ENCODE measurements around the gene MINDY1. TPM values are rescaled to one million over a fixed set of nuclear protein-coding genes. Genes with fewer than 3 reads are reported as not detected.

The MINDY1 gene
- total and polyA plus RNA-seq, 11 donors: 18.5 to 98.4 (median 54.0) TPM

GRCh38 chr1:150992626-150993025 is 14.1 kb downstream of the MINDY1 start:
- Histone ChIP-seq H3K27me3 (no peaks in the 10 kb centered on the region), H3K27ac (no peak overlapping the region), H3K9me3 (no peaks in the 10 kb centered on the region), H3K4me1 (peaks cover 0 to 14% (median 8%) of the 10 kb centered on the region in 12 donors), H3K36me3 (peaks cover 0 to 17% (median 11%) of the 10 kb centered on the region in 9 donors), H3K4me3 (no peak overlapping the region)
- intact Hi-C loops (cut with DNase I): no loop called here
- DNase-seq: no peak
- TF ChIP-seq CTCF (IDR thresholded peaks at IDR 0.05) (no peak), POLR2A (IDR thresholded peaks at IDR 0.05) (no peak)
- 64 to 75% (median 72%) methylated on average over 4 of the region's 4 CpGs for WGBS, 4 donors
- ATAC-seq: no peak

- Histone ChIP-seq H3K4me1 (no peaks in the 10 kb centered on the region), H3K36me3 (no peaks in the 10 kb centered on the region), H3K9me3 (no peaks in the 10 kb centered on the region), H3K27me3 (no peaks in the 10 kb centered on the region), H3K27ac (no peak overlapping the region), H3K4me3 (no peak overlapping the region)
- WGBS, 4 donors: 83 to 95% (median 88%) methylated on average over 7 of the region's 7 CpGs
- DNase-seq (no peak), ATAC-seq (no peak)
- TF ChIP-seq CTCF (IDR thresholded peaks at IDR 0.05) (no peak), POLR2A (IDR thresholded peaks at IDR 0.05) (no peak)
- intact Hi-C loops (cut with DNase I): loop anchor here in 1 of 10 donors (2.0 kb wide), 1 partner anchor 21 kb away; no protein-coding TSS in a partner anchor
Measured at GRCh38 chr1:150987924-150988323, 18.8 kb downstream of the MINDY1 start.

- ATAC-seq: no peak
- TF ChIP-seq CTCF (IDR thresholded peaks at IDR 0.05) (no peak), POLR2A (IDR thresholded peaks at IDR 0.05) (no peak)
Measured at GRCh38 chr1:150985179-150985825, 21.4 kb downstream of the MINDY1 start.

GRCh38 chr1:150981805-150982712 is 24.6 kb downstream of the MINDY1 start, which contains the start of gene ANXA9:
TSS of gene ANXA9 (plus strand) at chr1:150982292. CDS start at chr1:150983106, 814 bp downstream.
- Histone ChIP-seq H3K27me3 (no peaks in the 10 kb centered on the region), H3K4me1 (peaks cover 0 to 29% (median 7%) of the 10 kb centered on the region in 12 donors), H3K36me3 (no peaks in the 10 kb centered on the region), H3K4me3 (no peak within 1 kb of the TSS), H3K27ac (no peak within 1 kb of the TSS), H3K9me3 (no peaks in the 10 kb centered on the region)
- WGBS, 4 donors: 63 to 77% (median 72%) methylated on average over 10 to 12 of the region's 12 CpGs
- TF ChIP-seq POLR2A (IDR thresholded peaks at IDR 0.05): no peak
- TF ChIP-seq CTCF (IDR thresholded peaks at IDR 0.05): no peak
- DNase-seq: no peak
- intact Hi-C loops (cut with DNase I): loop anchor here in 1 of 10 donors (2.0 kb wide), 1 partner anchor 15 kb away; no protein-coding TSS in a partner anchor
- ATAC-seq: no peak

More at GRCh38 chr1:150985179-150985825, 21.4 kb downstream of the MINDY1 start:
- H3K27ac ChIP-seq: no peak overlapping the region
- no peaks in the 10 kb centered on the region for H3K27me3 ChIP-seq
- H3K9me3 ChIP-seq: no peaks in the 10 kb centered on the region
- WGBS, 4 donors: 92 to 100% (median 97%) methylated on average over 2 of the region's 2 CpGs
- no peak overlapping the region for H3K4me3 ChIP-seq
- intact Hi-C loops (cut with DNase I): no loop called here
- H3K36me3 ChIP-seq: no peaks in the 10 kb centered on the region
- H3K4me1 ChIP-seq: no peaks in the 10 kb centered on the region
- DNase-seq: no peak
